Measurements from ENCODE around the gene GRK5.

DNA sequence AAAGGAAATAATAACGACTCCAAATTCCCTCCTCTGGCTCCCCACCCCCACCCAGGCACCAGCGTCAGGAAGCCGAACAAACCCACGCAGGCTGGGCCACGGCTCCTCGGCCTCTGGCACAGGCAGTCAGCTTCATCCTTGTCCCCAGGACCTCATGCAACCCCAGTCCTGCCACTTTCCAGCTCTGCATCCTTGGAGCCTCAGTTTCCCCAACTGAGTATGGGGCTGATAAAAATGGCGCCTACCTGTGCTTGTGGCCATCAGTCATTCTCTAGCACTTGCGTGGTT lies 198.1 kb downstream of the GRK5 start:
- TF ChIP-seq CTCF (IDR thresholded peaks at IDR 0.05; ENCODE audit: low read depth, low read length, poor library complexity, severe bottlenecking) (no peak), EZH2phosphoT487 (IDR thresholded peaks at IDR 0.05; ENCODE audit: borderline replicate concordance, low read length) (no peak)
